SK-N-SH (cell line): ENCODE results near the gene KCTD14. TPM values are rescaled to one million over a fixed set of nuclear protein-coding genes. Genes with fewer than 3 reads are reported as not detected.

Source experiments
- CTCF ChIA-PET: fragments of 300-600, 350-600 bp; formaldehyde crosslinking; extraction: SDS; loops from one replicate; lab custom pipeline; 2021; lab: Yijun Ruan, JAX
- POLR2A ChIA-PET: fragments of 350-600 bp; sonication (Branson Sonifier 250); formaldehyde crosslinking; extraction: SDS; loops from one replicate; lab custom pipeline; 2020; ENCODE audit warnings: antibody characterized with exemption, inconsistent platforms; lab: Yijun Ruan, JAX
- DNase-seq: peaks from one replicate; pipeline ENCODE4 v3.0.0; 2012
- H2AFZ ChIP-seq: fragments of 200-600 bp; sonication (generic); 2 replicates; pipeline ENCODE4 v1.8.1; 2016; ENCODE audit warnings: antibody characterized with exemption, mild to moderate bottlenecking, low read depth
- H3F3A ChIP-seq: fragments of 200-600 bp; sonication (generic); replicated peaks from 2 replicates; pipeline ENCODE3; 2016; ENCODE audit warnings: antibody characterized with exemption, mild to moderate bottlenecking; ENCODE audit not compliant: insufficient read depth
- H3K27ac ChIP-seq, 2 experiments: fragments of 200-500 bp in 1 of 2; fragments of 200-600 bp in 1 of 2; sonication (Bioruptor generic) in 1 of 2; sonication (generic), shearing (Covaris generic) in 1 of 2; 2 replicates each; pipeline versions ENCODE4 v1.5.1 to v1.6.1; 2014 to 2016; ENCODE audit warnings: low read depth in 2 of 2, inconsistent platforms in 1 of 2, low read length in 1 of 2, mild to moderate bottlenecking in 1 of 2, mixed read lengths in 1 of 2
- H3K27me3 ChIP-seq: fragments of 200-600 bp; sonication (generic), shearing (Covaris generic); 2 replicates; pipeline ENCODE4 v1.6.1; 2016; ENCODE audit warnings: mixed run types; ENCODE audit not compliant: insufficient read depth
- H3K36me3 ChIP-seq, 2 experiments: fragments of 200-500 bp in 1 of 2; fragments of 200-600 bp in 1 of 2; sonication (Bioruptor generic) in 1 of 2; sonication (generic) in 1 of 2; replicated peaks in 1 of 2; 2 replicates each; pipeline versions ENCODE3 to v1.5.1; 2014 to 2016; ENCODE audit warnings: low read length in 1 of 2, mild to moderate bottlenecking in 1 of 2; ENCODE audit not compliant: insufficient read depth in 2 of 2, control insufficient read depth in 1 of 2
- H3K4me1 ChIP-seq, 2 experiments: fragments of 200-500 bp in 1 of 2; fragments of 200-600 bp in 1 of 2; sonication (Bioruptor generic) in 1 of 2; sonication (generic), shearing (Covaris generic) in 1 of 2; 2 replicates each; pipeline versions ENCODE4 v1.5.1 to v1.6.1; 2014 to 2016; ENCODE audit warnings: low read depth in 1 of 2, low read length in 1 of 2, mixed run types in 1 of 2; ENCODE audit not compliant: insufficient read depth in 2 of 2, control insufficient read depth in 1 of 2
- H3K4me2 ChIP-seq: fragments of 200-600 bp; sonication (generic), shearing (Covaris generic); 2 replicates; pipeline ENCODE4 v1.6.1; 2017; ENCODE audit warnings: mixed run types
- H3K4me3 ChIP-seq, 2 experiments: fragments of 200-500 bp in 1 of 2; fragments of 200-600 bp in 1 of 2; sonication (Bioruptor generic) in 1 of 2; sonication (generic), shearing (Covaris generic) in 1 of 2; 2 replicates each; pipeline versions ENCODE4 v1.5.1 to v1.8.1; 2014 to 2016; ENCODE audit warnings: low read depth in 2 of 2, inconsistent platforms in 1 of 2, low read length in 1 of 2, mild to moderate bottlenecking in 1 of 2, mixed read lengths in 1 of 2, moderate library complexity in 1 of 2
- H3K79me2 ChIP-seq: fragments of 200-600 bp; sonication (generic); 2 replicates; pipeline ENCODE4 v1.8.1; 2017; ENCODE audit warnings: mild to moderate bottlenecking; ENCODE audit not compliant: insufficient read depth
- H3K9ac ChIP-seq: fragments of 200-600 bp; sonication (generic); 2 replicates; pipeline ENCODE4 v1.6.1; 2017; ENCODE audit warnings: mixed run types
- H3K9me2 ChIP-seq: fragments of 200-600 bp; sonication (generic); 2 replicates; pipeline ENCODE4 v1.6.1; 2017; ENCODE audit warnings: mixed run types
- H3K9me3 ChIP-seq: fragments of 200-600 bp; sonication (generic); 2 replicates; pipeline ENCODE4 v1.6.1; 2017; ENCODE audit warnings: mixed run types, mild to moderate bottlenecking, moderate library complexity
- H4K20me1 ChIP-seq: fragments of 200-600 bp; sonication (generic); 2 replicates; pipeline ENCODE4 v1.6.1; 2017; ENCODE audit warnings: mild to moderate bottlenecking, mixed run types; ENCODE audit not compliant: insufficient read depth
- CHD2 ChIP-seq: fragments of 150-350 bp; IDR thresholded peaks from 2 replicates; pipeline ENCODE4 v1.6.1; 2018; ENCODE audit warnings: low read length; ENCODE audit not compliant: partially characterized antibody
- EP300 ChIP-seq, 2 experiments: IDR thresholded peaks; 2 replicates each; pipeline versions ENCODE4 v1.4.0 to v1.6.1; 2012; ENCODE audit warnings: borderline replicate concordance in 1 of 2, low read depth in 1 of 2, low read length in 1 of 2
- FOSL2 ChIP-seq: IDR thresholded peaks from 2 replicates; pipeline ENCODE4 v1.4.0; 2012; ENCODE audit warnings: low read depth, mild to moderate bottlenecking, moderate library complexity, borderline replicate concordance
- FOXM1 ChIP-seq: IDR thresholded peaks from 2 replicates; pipeline ENCODE4 v1.4.0; 2012; ENCODE audit warnings: low read depth, mild to moderate bottlenecking
- GATA2 ChIP-seq: sonication (generic); formaldehyde crosslinking; IDR thresholded peaks from 2 replicates; pipeline ENCODE4 v1.5.0; 2020; ENCODE audit warnings: mild to moderate bottlenecking, missing genetic modification reagents
- JUND ChIP-seq: IDR thresholded peaks from 2 replicates; pipeline ENCODE4 v1.4.0; 2012
- MEF2A ChIP-seq: IDR thresholded peaks from 2 replicates; pipeline ENCODE4 v1.4.0; 2012; ENCODE audit warnings: low read depth, borderline replicate concordance
- RAD21 ChIP-seq: IDR thresholded peaks from 2 replicates; pipeline ENCODE4 v1.6.1; 2012; ENCODE audit warnings: mild to moderate bottlenecking, low read length
- RCOR1 ChIP-seq: fragments of 150-350 bp; IDR thresholded peaks from 2 replicates; pipeline ENCODE4 v1.6.1; 2017; ENCODE audit warnings: antibody characterized with exemption, low read length
- RFX5 ChIP-seq: IDR thresholded peaks from 2 replicates; pipeline ENCODE4 v1.6.1; 2012; ENCODE audit warnings: mild to moderate bottlenecking, improper control_type of control experiment, low read length
- RXRA ChIP-seq: IDR thresholded peaks from 2 replicates; pipeline ENCODE4 v1.4.0; 2012; ENCODE audit warnings: low read depth, mild to moderate bottlenecking, borderline replicate concordance
- SIN3A ChIP-seq: IDR thresholded peaks from 2 replicates; pipeline ENCODE4 v1.6.1; 2012; ENCODE audit warnings: low read depth, mild to moderate bottlenecking, low read length, moderate library complexity, borderline replicate concordance
- TCF12 ChIP-seq: IDR thresholded peaks from 2 replicates; pipeline ENCODE4 v1.4.0; 2012
- WGBS: methylation state at CpG from one replicate; pipeline ENCODE4 v1.1.6; 2017; ENCODE audit warnings: low lambda C conversion rate; 5-methylcytosine and 5-hydroxymethylcytosine counted together
- polyA plus RNA-seq, 3 experiments: library from polyadenylated mRNA; depleted of rRNA; stranded (reverse); fragments of >200 nt; gene quantifications; 2 replicates each; pipeline ENCODE4 v1.2.3, GENCODE V29; 2012
- TF ChIP-seq, protein P1 (sequence below): fragments of 200-600 bp; sonication (generic); IDR thresholded peaks from 2 replicates; pipeline ENCODE4 v1.6.1; 2017; ENCODE audit warnings: antibody characterized with exemption, mild to moderate bottlenecking, moderate library complexity
- TF ChIP-seq, protein P2 (sequence below): fragments of 150-350 bp; IDR thresholded peaks from 2 replicates; pipeline ENCODE4 v1.6.1; 2017; ENCODE audit warnings: antibody characterized with exemption, low read length, low read depth, borderline replicate concordance
- TF ChIP-seq, protein P3 (sequence below): fragments of 150-350 bp; IDR thresholded peaks from 2 replicates; pipeline ENCODE4 v1.6.1; 2016; ENCODE audit warnings: mild to moderate bottlenecking, low read depth, low read length
- TF ChIP-seq, protein P4 (sequence below): IDR thresholded peaks from 2 replicates; pipeline ENCODE4 v1.6.1; 2012; ENCODE audit warnings: mild to moderate bottlenecking, low read depth, low read length, moderate library complexity

KCTD14 gene
- polyA plus RNA-seq, 1 of the 3 experiments (the other 2 are of a cell fraction) = 0.25 TPM

DNA sequence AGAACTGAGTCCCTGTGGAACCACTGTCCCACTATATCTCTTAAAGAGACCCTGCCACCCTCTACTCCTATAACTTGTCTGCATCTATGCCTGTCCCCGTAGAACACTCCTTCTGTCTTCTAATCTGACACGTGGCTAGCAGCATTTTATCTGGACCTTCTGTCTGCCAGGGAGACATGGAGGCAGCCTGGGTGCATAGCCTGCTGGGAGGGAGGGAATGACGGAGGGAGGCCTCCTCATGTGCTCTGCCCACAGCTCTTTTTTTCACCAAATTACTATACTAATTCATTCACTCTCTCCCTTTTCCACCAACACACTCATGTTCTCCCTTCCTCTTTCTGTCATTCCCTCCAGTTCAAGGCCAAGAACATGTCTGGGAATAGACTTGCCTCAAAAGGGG is 33.0 kb upstream of the KCTD14 start:
- Histone ChIP-seq H3K4me2 (no peak overlapping the region), H3K27ac (no peak overlapping the region), H3K27me3 (no peaks in the 10 kb centered on the region), H3K79me2 (no peaks in the 10 kb centered on the region), H3K36me3 (no peaks in the 10 kb centered on the region), H3K4me1 (peaks cover 2 to 6% of the 10 kb centered on the region in 2 experiments; a peak in 2 of 4 replicates), H4K20me1 (no peaks in the 10 kb centered on the region), H2AFZ (no peak overlapping the region), H3F3A (peaks cover 3% of the 10 kb centered on the region), H3K9me2 (no peaks in the 10 kb centered on the region)
- no peak for DNase-seq
- CTCF ChIA-PET = interaction anchor here (4.0 kb wide), 1 partner anchor 10 kb away, joined by 28 read pairs; no protein-coding TSS in a partner anchor
- no peak for TF ChIP-seq RFX5
- TF ChIP-seq JUND = no peak
- TF ChIP-seq, protein P1, sequence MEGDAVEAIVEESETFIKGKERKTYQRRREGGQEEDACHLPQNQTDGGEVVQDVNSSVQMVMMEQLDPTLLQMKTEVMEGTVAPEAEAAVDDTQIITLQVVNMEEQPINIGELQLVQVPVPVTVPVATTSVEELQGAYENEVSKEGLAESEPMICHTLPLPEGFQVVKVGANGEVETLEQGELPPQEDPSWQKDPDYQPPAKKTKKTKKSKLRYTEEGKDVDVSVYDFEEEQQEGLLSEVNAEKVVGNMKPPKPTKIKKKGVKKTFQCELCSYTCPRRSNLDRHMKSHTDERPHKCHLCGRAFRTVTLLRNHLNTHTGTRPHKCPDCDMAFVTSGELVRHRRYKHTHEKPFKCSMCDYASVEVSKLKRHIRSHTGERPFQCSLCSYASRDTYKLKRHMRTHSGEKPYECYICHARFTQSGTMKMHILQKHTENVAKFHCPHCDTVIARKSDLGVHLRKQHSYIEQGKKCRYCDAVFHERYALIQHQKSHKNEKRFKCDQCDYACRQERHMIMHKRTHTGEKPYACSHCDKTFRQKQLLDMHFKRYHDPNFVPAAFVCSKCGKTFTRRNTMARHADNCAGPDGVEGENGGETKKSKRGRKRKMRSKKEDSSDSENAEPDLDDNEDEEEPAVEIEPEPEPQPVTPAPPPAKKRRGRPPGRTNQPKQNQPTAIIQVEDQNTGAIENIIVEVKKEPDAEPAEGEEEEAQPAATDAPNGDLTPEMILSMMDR = no peak
- TF ChIP-seq, all 33 proteins: peak for 0
- 90% methylated on average over 3 of the region's 3 CpGs for WGBS
- H3K9me3 ChIP-seq = no peaks in the 10 kb centered on the region
- POLR2A ChIA-PET = no interaction called here
- no peak overlapping the region for H3K9ac ChIP-seq
- H3K4me3 ChIP-seq = no peak overlapping the region

DNA sequence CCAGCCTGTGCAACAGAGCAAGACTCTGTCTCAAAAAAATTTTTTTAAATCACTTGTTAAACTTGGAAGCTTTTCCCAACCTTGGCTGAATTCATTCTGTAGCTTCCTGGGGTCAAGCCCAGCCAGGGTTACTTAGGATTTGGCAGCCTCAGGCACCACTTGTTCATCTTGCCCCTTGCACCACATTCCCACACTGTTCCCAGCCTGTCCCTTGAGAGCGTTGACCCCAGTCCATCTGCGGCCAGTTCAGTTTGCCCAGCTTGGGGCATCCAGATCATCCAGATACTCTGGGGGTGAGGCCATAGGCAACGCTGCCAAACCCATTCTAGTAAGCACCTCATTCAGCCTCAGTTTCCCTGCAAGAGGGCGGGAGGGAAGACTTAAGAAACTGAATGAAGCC is 31.9 kb upstream of the KCTD14 start:
- CTCF ChIA-PET = interaction anchor here (4.0 kb wide), 1 partner anchor 9 kb away, joined by 28 read pairs; no protein-coding TSS in a partner anchor
- TF ChIP-seq GATA2 (CRISPR knock-in tag) (no peak), MEF2A (no peak), SIN3A (no peak), FOSL2 (no peak), TCF12 (no peak), RAD21 (no peak), RFX5 (no peak), EP300 (IDR thresholded peaks at IDR 0.05; ENCODE audit: borderline replicate concordance in 1 of 2, low read depth in 1 of 2, low read length in 1 of 2) (no peak), RCOR1 (no peak), FOXM1 (no peak), CHD2 (no peak), RXRA (no peak)
- TF ChIP-seq, protein P1 = no peak
- TF ChIP-seq, protein P2, sequence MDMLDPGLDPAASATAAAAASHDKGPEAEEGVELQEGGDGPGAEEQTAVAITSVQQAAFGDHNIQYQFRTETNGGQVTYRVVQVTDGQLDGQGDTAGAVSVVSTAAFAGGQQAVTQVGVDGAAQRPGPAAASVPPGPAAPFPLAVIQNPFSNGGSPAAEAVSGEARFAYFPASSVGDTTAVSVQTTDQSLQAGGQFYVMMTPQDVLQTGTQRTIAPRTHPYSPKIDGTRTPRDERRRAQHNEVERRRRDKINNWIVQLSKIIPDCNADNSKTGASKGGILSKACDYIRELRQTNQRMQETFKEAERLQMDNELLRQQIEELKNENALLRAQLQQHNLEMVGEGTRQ = no peak
- TF ChIP-seq, protein P3, sequence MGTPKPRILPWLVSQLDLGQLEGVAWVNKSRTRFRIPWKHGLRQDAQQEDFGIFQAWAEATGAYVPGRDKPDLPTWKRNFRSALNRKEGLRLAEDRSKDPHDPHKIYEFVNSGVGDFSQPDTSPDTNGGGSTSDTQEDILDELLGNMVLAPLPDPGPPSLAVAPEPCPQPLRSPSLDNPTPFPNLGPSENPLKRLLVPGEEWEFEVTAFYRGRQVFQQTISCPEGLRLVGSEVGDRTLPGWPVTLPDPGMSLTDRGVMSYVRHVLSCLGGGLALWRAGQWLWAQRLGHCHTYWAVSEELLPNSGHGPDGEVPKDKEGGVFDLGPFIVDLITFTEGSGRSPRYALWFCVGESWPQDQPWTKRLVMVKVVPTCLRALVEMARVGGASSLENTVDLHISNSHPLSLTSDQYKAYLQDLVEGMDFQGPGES = no peak
- TF ChIP-seq, protein P4, sequence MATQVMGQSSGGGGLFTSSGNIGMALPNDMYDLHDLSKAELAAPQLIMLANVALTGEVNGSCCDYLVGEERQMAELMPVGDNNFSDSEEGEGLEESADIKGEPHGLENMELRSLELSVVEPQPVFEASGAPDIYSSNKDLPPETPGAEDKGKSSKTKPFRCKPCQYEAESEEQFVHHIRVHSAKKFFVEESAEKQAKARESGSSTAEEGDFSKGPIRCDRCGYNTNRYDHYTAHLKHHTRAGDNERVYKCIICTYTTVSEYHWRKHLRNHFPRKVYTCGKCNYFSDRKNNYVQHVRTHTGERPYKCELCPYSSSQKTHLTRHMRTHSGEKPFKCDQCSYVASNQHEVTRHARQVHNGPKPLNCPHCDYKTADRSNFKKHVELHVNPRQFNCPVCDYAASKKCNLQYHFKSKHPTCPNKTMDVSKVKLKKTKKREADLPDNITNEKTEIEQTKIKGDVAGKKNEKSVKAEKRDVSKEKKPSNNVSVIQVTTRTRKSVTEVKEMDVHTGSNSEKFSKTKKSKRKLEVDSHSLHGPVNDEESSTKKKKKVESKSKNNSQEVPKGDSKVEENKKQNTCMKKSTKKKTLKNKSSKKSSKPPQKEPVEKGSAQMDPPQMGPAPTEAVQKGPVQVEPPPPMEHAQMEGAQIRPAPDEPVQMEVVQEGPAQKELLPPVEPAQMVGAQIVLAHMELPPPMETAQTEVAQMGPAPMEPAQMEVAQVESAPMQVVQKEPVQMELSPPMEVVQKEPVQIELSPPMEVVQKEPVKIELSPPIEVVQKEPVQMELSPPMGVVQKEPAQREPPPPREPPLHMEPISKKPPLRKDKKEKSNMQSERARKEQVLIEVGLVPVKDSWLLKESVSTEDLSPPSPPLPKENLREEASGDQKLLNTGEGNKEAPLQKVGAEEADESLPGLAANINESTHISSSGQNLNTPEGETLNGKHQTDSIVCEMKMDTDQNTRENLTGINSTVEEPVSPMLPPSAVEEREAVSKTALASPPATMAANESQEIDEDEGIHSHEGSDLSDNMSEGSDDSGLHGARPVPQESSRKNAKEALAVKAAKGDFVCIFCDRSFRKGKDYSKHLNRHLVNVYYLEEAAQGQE = no peak

More for the DNA sequence above, 31.9 kb upstream of the KCTD14 start:
- H3K27me3 ChIP-seq = no peaks in the 10 kb centered on the region
- 88% methylated on average over 4 of the region's 4 CpGs for WGBS
- H3K79me2 ChIP-seq = no peaks in the 10 kb centered on the region
- no peak overlapping the region for H3K27ac ChIP-seq
- DNase-seq = no peak
- peaks cover 3% of the 10 kb centered on the region for H3F3A ChIP-seq
- POLR2A ChIA-PET = no interaction called here
- no peak overlapping the region for H3K9ac ChIP-seq
- no peak overlapping the region for H3K4me3 ChIP-seq
- H3K9me3 ChIP-seq = no peaks in the 10 kb centered on the region
- no peaks in the 10 kb centered on the region for H3K9me2 ChIP-seq
- H4K20me1 ChIP-seq = no peaks in the 10 kb centered on the region
- H3K36me3 ChIP-seq = no peaks in the 10 kb centered on the region
- no peak overlapping the region for H3K4me2 ChIP-seq
- H2AFZ ChIP-seq = no peak overlapping the region
- H3K4me1 ChIP-seq = peaks cover 0 to 4% of the 10 kb centered on the region in 2 experiments; a peak in 1 of 4 replicates
